HCEC 1CT (cell line): Measurements from ENCODE around the gene ZBP1.

Experiments used
- DNase-seq: peaks from one replicate; pipeline ENCODE4 v3.0.0-alpha.2; 2017

The ZBP1 gene

GRCh38 chr20:57596358-57596757 lies 23.9 kb downstream of the ZBP1 start:
- DNase-seq: no peak

- no peak for DNase-seq
Measured at GRCh38 chr20:57595041-57596030, 24.9 kb downstream of the ZBP1 start.

- no peak for DNase-seq
Measured at GRCh38 chr20:57594092-57594951, 25.9 kb downstream of the ZBP1 start.

GRCh38 chr20:57593134-57593886 lies 26.9 kb downstream of the ZBP1 start:
- no peak for DNase-seq

GRCh38 chr20:57592263-57593092 lies 27.7 kb downstream of the ZBP1 start:
- DNase-seq: no peak

GRCh38 chr20:57591289-57592229 lies 28.7 kb downstream of the ZBP1 start:
- DNase-seq: no peak

- no peak for DNase-seq
Measured at GRCh38 chr20:57590485-57591288, 29.5 kb downstream of the ZBP1 start.

- no peak for DNase-seq
Measured at GRCh38 chr20:57589728-57590484, 30.3 kb downstream of the ZBP1 start.

- no peak for DNase-seq
Measured at GRCh38 chr20:57589123-57589727, 31.0 kb downstream of the ZBP1 start.

- no peak for DNase-seq
Measured at GRCh38 chr20:57588596-57588995, 31.6 kb downstream of the ZBP1 start.

- DNase-seq: no peak
Measured at GRCh38 chr20:57587989-57588377, 32.2 kb downstream of the ZBP1 start.

GRCh38 chr20:57587278-57587988 lies 32.8 kb downstream of the ZBP1 start:
- no peak for DNase-seq

- no peak for DNase-seq
Measured at GRCh38 chr20:57586943-57587277, 33.3 kb downstream of the ZBP1 start.

GRCh38 chr20:57586370-57586793 lies 33.8 kb downstream of the ZBP1 start:
- DNase-seq: no peak

- no peak for DNase-seq
Measured at GRCh38 chr20:57585466-57586213, 34.6 kb downstream of the ZBP1 start.

- DNase-seq: no peak
Measured at GRCh38 chr20:57584768-57585461, 35.3 kb downstream of the ZBP1 start.
